Esophagus squamous epithelium (tissue), 4 donors: ENCODE measurements around the gene PLEKHG4B.

Experiments used
- POLR2A ChIP-seq, 4 donors: fragments of 450-650 bp; IDR thresholded peaks; one replicate each; pipeline ENCODE4 v1.6.1; 2017; ENCODE audit warnings: antibody characterized with exemption in 4 of 4, mild to moderate bottlenecking in 4 of 4, moderate library complexity in 3 of 4
- TF ChIP-seq, protein P1 (sequence below), 6 experiments: fragments of 450-650 bp in 4 of 6; fragments of 200-600 bp in 2 of 6; sonication (generic) in 2 of 6; IDR thresholded peaks; one replicate each; pipeline ENCODE4 v1.5.1; 2016 to 2019; ENCODE audit warnings: antibody characterized with exemption in 6 of 6, mild to moderate bottlenecking in 4 of 6, moderate library complexity in 4 of 6

DNA sequence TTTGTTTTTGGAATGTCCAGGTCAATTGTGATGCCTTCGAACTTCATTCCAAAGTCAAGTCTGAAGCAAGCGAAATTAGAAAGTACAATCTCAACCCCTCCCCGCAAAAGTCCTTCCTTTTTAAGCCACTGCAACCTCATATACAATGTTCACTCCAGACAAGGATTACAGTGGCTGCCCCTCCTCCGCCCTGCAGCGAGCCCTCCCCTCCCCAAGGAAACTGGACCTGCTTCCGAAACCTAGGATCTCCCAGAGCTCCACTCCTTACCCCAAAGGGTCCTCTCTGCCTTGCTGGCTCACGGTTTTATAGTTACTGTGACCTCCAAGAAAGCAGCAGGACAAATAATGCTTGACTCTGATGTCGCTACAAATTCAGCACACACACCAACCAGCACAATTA lies 109.7 kb downstream of the PLEKHG4B start:
- TF ChIP-seq POLR2A (IDR thresholded peaks at IDR 0.05): no peak
- TF ChIP-seq, protein P1, sequence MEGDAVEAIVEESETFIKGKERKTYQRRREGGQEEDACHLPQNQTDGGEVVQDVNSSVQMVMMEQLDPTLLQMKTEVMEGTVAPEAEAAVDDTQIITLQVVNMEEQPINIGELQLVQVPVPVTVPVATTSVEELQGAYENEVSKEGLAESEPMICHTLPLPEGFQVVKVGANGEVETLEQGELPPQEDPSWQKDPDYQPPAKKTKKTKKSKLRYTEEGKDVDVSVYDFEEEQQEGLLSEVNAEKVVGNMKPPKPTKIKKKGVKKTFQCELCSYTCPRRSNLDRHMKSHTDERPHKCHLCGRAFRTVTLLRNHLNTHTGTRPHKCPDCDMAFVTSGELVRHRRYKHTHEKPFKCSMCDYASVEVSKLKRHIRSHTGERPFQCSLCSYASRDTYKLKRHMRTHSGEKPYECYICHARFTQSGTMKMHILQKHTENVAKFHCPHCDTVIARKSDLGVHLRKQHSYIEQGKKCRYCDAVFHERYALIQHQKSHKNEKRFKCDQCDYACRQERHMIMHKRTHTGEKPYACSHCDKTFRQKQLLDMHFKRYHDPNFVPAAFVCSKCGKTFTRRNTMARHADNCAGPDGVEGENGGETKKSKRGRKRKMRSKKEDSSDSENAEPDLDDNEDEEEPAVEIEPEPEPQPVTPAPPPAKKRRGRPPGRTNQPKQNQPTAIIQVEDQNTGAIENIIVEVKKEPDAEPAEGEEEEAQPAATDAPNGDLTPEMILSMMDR (IDR thresholded peaks at IDR 0.05): no peak
